Stimulated activated CD4-positive, alpha-beta T cell treated with anti-CD3 and anti-CD28 coated beads, Interleukin-2, amount 100 ng/mL, for 24 hours (primary cell): ENCODE measurements around the gene OR51D1.
A peak's percentile ranks its signal among the peaks of the same experiment; 100 is the strongest.

Source experiments
- DNase-seq, 2 donors: peaks; one replicate each; pipeline ENCODE4 v3.0.0-alpha.2; 2020

Gene OR51D1, protein sequence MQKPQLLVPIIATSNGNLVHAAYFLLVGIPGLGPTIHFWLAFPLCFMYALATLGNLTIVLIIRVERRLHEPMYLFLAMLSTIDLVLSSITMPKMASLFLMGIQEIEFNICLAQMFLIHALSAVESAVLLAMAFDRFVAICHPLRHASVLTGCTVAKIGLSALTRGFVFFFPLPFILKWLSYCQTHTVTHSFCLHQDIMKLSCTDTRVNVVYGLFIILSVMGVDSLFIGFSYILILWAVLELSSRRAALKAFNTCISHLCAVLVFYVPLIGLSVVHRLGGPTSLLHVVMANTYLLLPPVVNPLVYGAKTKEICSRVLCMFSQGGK

GRCh38 chr11:4636962-4637661 is at the start of gene OR51D1:
TSS of gene OR51D1 (plus strand) at chr11:4637477. CDS start at chr11:4639791, 2,314 bp downstream.
- peak; percentile 75 to 76 for DNase-seq

GRCh38 chr11:4589017-4589416 is 48.3 kb upstream of the OR51D1 start:
- DNase-seq: no peak

GRCh38 chr11:4593739-4594138 is 43.5 kb upstream of the OR51D1 start, which contains the start of gene OR52I1:
TSS of gene OR52I1 (plus strand) at chr11:4594039. CDS start at chr11:4594039, 0 bp downstream.
- DNase-seq: no peak

- DNase-seq: no peak
These were observed 32.2 kb upstream of the OR51D1 start for GRCh38 chr11:4605057-4605456.

GRCh38 chr11:4606231-4607015 is 30.9 kb upstream of the OR51D1 start:
- DNase-seq: no peak

DNA sequence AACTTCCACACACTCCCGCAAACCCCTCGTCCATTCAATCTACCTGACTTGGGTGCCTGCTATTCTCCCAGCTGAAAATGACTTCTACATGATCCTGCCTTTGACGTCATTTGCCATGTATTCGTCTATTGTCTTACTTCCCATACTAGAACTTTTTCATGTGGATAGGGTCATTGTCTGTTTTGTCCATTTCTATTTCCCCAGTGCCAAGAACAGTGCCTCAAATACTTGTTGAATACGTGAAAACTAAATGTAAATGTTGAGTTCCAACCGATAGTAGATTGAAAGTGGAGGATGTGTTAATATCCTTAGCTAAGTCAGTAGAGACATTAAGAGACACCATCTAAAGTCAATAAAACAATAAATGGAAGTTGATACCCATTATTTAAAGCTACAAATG is 30.2 kb upstream of the OR51D1 start:
- DNase-seq: no peak

GRCh38 chr11:4607781-4608666 is 29.3 kb upstream of the OR51D1 start, which contains the start of gene TRIM68:
TSS of gene TRIM68 (minus strand) at chr11:4608231. CDS start at chr11:4605504, 2,727 bp downstream.
- DNase-seq: peak; percentile 92 to 95

DNA sequence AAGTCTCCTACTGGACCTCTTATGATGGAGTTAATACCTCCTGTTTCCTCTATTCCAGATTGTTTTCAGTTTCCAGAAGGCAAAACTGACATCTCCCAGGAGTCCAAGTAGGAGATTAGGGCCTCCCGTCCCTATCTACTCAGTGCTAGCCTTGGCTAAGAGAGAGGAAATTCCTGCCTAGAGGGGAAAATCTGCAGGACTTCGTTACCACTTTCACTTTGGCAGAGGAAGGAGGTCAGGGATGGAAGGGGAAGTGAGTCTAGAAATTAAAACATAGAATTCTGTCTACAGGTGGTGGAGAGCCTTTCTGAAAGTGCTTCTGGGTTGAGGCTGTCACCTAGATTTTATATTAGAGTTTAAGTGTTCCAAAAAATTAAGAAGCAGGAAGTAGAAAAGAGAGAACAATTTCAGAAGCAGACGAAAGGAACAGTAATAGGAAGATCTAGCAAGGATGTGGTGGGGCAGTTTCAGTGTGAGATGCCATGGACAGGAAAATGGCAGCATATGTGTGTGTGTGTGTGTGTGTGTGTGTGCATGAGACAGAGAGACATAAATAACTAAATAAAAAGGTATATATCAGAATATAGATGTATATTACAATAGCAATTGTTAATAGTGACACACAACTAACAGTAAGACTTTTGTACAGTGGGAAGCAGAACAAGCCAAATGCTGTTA is 26.9 kb upstream of the OR51D1 start:
- no peak for DNase-seq

- DNase-seq: no peak
These were observed 25.3 kb upstream of the OR51D1 start for GRCh38 chr11:4611986-4612385.

- no peak for DNase-seq
These were observed 21.3 kb upstream of the OR51D1 start for GRCh38 chr11:4615856-4616444.

GRCh38 chr11:4619514-4619913 is 17.8 kb upstream of the OR51D1 start:
- no peak for DNase-seq

DNA sequence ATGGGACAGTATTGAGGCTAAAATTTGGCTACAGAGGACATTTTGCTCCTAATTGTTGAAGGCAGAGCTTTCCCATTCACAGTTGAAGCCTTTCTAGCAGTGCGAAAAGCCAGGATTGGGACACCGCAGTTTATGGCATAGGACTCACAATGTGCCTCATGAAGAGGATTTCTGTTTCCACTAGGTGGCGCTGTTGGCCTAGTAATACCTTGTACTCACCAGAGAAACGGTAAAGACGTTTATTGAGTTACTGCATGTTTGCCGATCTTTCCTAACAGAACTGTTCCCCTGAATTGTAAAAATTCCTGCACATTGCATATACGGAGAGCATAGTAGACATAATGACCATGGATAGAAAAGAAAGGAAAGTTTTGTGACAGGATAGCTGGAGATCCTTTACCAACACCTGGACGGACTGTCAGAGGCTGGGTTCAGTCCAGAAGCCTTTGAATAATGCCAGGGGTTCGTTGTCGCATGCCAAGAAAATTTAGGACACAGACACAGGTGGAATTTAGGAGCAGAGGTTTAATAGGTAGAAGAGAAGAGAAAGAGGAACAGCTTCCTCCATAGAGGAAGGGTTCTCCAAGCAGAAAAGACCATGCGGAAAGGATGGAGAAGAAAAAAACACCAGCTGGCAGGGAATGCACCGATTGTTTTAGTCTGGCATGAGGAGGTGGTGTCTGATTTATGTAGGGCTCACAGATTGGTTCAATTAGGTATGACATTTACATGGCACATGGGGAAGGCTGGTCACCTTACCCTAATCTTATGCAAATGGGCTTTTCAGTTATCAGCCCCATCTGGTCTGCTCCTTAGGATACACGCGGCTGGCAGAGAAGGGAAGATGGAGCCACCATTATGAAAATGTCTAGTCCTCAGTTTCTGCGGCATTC is 10.8 kb upstream of the OR51D1 start:
- DNase-seq: peak; percentile 52 to 53

- no peak for DNase-seq
These were observed 1.1 kb upstream of the OR51D1 start for GRCh38 chr11:4636136-4636535.

DNA sequence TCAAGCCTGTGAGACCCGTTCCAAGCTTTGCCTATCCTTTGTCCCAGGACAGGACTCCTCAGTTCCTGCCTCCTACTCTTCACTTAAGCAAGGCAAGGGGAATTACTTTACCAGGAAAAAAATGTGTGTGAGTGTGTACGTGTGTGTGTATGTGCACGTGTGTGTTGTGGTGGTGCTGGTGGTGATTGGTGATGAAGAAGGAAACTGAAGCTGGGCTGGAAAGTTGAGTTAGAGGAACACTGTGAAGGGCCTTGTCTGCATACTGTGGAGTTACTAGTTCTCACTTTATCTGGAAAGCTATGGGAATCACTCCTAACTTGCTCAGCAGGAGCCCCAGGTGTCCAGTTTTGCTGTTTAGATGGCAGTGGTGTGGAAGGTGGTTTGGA is 378 bp downstream of the OR51D1 start:
- DNase-seq: no peak

DNA sequence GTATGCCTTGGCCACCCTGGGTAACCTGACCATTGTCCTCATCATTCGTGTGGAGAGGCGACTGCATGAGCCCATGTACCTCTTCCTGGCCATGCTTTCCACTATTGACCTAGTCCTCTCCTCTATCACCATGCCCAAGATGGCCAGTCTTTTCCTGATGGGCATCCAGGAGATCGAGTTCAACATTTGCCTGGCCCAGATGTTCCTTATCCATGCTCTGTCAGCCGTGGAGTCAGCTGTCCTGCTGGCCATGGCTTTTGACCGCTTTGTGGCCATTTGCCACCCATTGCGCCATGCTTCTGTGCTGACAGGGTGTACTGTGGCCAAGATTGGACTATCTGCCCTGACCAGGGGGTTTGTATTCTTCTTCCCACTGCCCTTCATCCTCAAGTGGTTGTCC is 2.7 kb downstream of the OR51D1 start:
- DNase-seq: no peak

DNA sequence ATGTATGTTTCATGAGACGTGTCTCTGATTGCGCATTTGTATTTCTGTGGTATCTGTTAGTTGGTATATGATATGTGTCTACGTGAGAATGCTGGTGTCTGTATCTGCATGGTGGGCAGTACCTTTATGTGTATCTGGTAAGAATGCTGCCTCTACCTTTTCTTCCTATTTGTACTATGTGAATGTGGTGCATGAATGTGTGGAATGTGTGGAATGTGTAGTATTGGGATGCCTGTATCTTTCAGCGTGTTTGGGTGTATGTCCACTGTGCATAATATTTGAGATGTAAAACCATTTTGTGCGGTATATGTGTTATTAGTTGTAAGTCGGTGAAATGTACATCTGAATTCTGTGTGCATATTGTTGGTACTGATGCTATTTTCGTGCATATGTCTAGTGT is 4.2 kb downstream of the OR51D1 start:
- no peak for DNase-seq

GRCh38 chr11:4642043-4642442 is 4.8 kb downstream of the OR51D1 start:
- DNase-seq: no peak

DNA sequence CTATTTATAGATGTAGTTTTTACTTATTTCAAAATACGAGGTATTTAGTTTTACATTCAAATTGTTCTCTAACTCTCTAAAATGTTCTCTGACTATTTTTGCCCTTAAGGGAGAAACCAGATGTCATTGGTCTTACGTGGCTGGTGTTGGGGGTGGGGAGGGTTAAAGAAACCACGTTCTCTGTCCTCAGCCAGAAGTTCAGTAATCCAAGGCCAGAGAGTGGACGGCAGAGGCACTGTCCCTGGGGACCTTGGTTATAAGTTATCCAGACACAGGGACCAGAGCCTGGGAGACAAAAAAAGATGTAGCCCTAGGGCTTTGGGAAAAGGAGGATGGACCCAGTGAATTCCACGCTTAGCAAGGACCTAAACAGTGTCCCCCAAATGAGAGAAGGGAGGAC is 5.8 kb downstream of the OR51D1 start:
- DNase-seq: no peak

- DNase-seq: no peak
These were observed 6.4 kb downstream of the OR51D1 start, which contains the start of gene OR51E1 for GRCh38 chr11:4643682-4644081. TSS of gene OR51E1 (plus strand) at chr11:4643982. CDS start at chr11:4652527, 8,545 bp downstream.

- no peak for DNase-seq
These were observed 7.0 kb downstream of the OR51D1 start for GRCh38 chr11:4644233-4644632.
